Kidney tubule cell (primary cell): ENCODE data around the gene HPS3.

Experiments used
- DNase-seq: peaks from one replicate; pipeline ENCODE4 v3.0.0-alpha.2; 2018; ENCODE audit warnings: low spot score

The HPS3 gene

DNA sequence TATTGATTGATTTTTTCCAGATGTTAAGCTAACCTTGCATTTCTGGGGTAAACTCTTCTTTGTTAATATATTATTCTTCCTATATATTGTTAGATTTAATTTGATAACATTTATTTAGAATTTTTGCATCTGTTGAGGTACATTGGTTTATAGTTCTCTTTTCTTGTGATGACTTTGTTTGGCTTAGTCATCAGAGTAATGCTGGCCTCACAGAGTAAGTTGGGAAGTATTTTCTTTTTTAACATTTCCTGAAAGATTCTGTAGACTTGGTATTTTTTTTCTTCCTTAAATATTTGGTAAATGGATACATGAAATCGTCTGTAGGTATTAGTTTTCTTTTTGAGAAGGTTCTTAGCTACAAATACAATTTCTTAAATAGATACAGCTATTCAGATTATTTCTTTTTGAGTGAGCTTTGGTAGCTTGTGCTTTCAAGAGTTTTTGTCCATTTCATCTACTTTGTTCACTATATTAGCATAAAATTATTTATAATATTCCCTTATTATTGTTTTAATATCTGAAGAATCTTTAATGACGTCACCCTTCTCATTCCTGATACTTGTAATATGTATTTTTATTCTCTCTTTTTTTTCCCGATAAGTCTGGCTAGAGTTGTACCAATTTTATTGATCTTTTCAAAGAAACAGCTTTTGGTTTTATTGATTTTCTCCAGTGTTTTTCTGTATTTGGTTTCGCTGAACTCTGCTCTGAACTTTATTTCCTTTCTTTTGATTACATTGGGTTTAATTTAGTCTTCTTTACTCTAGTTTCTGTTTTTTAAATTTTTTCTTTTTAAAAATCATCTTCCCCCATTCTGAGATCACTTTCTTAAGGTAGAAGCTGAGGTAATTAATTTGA lies 6.5 kb upstream of the HPS3 start:
- peak; percentile 19 for DNase-seq

DNA sequence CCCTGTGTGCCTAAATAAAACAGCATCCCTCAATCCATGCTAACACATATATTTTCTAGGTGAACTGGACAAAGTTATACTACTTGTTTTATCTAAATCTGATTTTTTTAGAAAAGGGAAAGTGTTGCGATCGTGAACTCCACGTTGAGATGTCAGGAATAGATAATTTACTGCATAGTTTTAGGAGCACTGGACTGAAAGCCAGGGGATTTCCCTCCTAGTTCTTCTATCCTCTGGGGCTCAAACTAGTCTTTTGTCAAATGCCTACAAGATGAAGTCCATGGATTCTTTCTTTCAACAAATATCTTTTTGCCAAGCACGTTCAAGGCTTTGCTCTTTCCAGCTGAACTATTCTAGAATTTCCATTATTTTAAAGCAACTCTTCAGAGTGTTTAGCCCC lies 617 bp upstream of the HPS3 start:
- DNase-seq, result peak; percentile 16

DNA sequence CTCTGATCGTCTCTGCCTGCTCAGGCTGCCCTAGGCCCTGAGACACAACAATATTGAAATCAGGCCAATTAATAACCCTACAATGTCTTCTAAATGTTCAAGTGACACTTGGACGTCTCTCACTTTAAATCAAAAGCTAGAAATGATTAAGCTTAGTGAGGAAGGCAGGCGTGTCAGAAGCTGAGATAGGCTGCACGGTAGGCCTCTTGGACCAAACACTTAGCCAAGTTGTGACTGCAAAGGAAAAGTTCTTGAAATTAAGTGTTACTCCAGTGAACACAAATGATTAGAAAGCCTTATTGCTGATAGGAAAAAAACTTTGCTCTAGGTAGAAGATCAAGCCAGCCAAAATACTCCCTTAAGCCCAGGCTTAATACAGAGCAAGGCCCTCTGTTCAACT lies 2.2 kb downstream of the HPS3 start:
- peak; percentile 34 for DNase-seq

DNA sequence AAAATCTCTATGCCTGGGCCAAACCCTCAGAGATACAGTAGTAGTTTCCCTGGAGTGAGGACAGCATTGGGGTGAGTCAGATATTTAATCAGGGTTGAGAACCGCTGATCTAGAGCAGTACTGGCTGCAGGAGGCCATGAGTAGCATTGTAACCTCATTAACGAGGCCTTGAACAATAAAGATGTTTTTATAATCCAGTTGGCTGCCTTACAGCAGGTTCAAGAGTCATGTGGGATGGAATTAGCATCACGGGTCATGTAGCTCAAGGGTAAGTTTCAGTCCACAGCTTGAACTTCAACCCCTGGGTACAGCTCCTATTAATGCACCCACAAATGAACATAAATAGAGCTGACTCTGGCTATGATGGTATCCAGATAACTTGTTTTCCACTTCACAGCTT lies 5.1 kb downstream of the HPS3 start:
- DNase-seq, result peak; percentile 72

DNA sequence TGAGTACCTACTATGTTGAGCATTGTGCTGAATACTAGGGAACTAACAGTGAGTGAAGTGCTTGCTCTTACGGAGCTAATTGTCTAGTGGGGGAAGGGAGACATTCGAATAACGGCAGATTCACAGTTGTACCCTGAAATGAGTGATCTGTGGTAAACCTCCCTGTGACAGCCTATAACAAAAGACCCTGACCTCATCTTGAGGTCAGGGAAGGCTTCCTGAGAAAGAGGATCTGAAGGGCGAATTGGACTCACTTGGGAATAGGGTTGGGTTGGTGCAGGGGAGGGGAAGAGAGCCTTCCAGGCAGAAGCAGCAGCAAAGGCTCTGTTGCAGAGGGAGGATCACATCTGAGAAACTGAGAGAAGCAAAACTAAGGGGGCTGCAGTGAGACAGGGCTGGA lies 13.2 kb downstream of the HPS3 start:
- DNase-seq, result no peak

DNA sequence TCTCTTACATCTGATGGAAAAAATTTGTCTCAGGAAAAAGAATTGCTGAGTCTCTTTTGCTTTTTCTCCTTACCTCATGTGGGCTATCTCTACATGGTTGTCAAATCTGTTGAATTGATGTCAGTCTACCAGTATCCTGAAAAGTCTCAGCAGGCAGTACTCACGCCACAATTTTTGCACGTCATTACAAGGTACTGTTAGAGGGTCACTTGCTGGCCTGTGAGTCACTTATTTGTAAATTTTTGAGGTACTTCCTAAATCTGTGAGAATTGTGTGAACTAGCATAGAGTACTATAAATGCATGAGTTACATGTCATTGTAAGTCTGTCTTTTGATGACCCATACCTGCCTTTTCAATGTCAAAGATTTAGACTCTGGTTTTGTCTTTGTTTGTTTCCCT lies 15.9 kb downstream of the HPS3 start:
- no peak for DNase-seq

DNA sequence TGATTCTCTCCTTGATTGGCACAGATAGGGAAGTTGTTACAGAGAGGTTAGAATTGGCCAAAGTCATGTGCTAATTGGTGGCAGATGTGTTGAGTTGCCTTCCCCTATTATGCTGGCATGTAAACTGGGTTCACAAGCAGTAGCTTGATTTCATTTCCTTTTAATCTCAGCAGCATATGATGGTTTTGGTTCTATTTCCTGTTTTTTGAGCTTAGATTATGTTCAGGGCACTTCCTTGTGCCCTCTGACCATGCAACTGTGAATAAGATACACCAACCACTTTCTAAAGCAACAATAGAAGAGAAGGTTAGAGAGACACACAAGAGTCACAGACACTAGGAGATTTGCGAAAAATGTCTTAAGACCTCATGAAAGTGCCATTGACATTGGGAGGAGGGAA lies 16.5 kb downstream of the HPS3 start:
- DNase-seq, result no peak

DNA sequence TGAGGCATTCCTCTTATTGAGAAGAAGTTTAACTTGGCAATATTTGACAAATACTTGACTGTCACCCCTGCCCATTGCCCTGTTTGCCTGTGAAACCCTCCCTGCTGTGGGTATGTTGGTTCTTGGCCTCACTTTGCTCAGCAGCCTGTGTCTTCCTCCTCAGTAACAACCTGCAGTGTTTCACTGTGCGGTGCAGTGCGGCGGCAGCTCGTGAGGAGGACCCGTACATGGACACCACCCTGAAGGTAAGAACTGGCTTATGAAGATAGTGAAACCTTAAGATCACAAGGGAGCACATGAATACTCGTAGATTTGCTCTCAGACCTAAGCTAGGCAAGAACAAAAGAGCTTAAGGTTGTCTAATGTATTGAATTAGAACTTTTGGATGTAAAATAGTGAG lies 21.0 kb downstream of the HPS3 start:
- DNase-seq, result no peak

DNA sequence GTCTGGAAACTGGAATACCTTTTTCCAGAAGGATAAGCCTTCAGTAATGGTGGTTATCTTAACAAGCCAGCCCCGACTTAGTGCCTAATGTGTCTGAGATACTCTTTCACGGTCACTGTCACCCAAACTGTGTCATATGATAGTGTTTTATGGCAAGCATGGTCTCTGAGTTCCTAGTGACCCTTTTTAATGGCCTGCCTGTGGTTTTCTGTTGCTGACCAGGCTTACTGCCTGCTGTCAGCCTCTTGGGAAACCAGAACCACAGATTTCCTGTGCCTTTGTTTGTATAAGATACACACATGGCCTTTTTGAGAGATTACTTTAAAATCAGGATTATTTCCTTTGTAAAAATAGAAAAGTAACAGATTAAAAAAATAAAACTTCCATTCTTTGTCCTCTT lies 22.4 kb downstream of the HPS3 start:
- peak; percentile 37 for DNase-seq

DNA sequence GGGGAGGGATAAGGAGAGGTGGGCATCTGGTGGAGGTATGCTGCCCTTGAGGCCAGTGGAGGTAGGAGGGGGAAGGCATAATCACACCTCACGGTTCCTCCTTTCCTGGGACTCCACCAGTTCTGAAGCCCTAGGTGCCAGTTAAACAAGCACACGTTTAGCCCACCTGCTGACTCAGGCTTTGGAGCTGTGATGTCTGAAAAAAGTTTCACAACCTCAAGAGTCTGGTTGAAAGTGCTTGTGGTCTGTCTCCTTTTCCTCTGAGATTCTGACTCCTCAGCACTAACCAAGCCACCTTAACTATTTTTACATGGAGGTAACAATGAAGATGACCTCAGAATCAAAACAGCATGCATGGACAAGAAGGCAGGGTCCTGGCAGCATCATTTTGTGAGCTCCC lies 23.0 kb downstream of the HPS3 start:
- peak; percentile 68 for DNase-seq

DNA sequence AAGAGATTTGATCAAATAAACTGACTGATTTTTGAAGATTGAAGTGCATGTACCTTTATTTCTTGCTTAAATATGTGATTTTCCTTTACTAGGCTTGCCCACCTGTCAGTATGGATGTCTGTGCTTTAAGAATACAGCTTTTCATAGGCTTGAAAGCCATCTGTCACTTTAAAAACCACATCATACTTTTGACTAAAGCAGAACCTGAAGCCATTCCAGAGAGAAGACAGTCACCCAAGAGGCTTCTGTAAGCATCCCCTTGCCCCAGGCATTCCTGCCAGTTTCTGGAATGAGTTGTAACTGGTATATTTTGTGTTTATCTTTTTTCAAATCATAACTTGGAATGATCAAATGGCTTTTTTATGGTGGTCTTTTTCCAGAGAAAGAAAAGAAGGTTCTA lies 24.0 kb downstream of the HPS3 start:
- no peak for DNase-seq

DNA sequence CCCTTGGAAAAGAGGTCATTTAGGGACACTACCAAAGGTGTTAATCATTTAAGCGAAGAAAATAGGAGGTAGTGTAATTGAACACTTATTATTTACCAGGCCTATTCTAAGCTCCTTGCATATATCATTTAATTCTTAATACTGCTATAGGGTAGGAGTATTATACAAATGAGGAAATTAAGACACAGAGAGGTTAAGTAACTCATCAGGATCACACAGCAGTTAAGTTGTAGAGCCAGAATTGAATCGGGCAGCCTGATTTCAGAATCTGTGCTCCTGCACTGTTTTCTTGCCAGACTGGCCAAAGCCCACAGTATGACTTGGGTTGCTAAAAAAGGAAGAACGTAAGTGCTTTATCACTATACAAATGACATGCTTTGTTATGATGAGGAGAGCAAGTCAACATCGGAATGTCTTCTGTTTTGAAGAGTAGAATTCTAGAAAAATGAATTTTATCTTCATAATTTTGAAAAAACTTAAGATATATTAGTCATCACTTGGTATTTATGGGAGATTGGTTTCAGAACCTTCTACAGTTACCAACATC lies 31.4 kb downstream of the HPS3 start:
- DNase-seq, result no peak

DNA sequence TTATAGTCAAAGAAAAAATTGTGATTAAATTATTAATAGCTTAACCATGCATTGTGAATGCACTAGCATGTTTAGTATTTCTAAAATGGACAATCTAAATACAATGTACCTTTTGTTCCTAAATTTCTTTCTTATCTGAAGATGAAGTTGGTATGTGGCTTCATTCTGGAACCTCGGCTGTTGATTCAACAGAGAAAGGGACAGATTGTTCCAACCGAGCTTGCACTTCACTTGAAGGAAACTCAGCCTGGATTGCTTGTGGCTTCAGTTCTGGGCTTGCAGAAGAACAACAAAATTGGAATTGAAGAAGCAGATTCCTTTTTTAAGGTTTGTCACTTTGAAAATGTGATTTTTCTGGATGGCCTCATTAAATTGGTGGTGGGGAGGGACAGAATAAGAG lies 32.6 kb downstream of the HPS3 start:
- no peak for DNase-seq

DNA sequence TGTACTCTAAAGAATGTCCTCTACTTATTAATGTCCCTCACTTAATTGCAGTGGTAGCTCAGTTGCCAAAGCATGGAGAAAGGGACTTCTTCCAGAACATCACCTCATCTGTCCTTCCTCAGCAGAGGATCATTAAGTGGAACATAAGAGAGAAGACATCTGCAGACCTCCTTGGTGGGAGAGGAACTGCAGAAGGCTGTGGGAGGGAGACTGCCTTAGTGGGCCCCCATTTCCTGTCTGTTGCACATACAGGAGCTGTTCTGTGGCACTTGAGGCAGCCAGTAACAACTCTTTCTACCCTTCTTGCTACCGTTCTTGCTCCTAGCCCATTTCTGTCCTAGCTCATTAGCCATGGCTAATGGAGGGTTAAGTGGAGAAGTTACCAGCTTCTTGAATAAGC lies 33.6 kb downstream of the HPS3 start:
- no peak for DNase-seq

DNA sequence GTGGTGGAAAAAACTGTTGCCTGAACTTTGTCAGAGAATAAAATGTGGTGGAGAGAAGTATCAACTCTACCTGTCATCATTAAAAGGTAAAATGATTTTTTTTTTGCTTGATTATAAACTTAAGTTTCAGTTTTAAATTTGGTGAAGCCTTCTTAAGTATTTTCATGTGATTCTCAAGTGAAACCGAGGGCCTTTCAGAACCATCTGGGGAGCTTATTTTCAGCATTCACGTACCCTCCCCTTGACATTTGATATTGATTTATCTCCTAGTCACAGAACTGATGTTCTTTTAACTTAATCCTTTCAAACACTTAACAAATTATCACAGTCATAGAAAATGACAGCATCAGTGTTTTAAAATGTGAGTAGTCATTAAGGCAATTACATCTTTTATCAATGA lies 38.5 kb downstream of the HPS3 start:
- no peak for DNase-seq

DNA sequence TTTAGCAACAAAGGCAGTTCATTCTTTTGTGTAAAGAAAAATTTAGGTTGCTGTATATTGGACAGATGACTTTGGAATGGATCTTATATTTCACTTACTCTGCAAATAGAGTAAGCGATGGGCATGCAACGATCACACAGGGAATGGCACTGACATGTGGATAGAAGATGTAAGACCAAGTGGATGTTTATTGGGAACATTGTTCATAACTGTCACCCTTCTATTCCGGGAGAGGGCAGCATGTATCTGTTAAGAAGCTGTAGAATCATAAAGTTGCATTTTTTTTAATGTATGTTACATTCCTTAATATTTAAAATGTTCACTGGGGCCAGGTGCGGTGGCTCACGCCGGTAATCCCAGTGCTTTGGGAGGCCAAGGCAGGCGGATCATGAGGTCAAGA lies 41.2 kb downstream of the HPS3 start:
- DNase-seq, result no peak

DNA sequence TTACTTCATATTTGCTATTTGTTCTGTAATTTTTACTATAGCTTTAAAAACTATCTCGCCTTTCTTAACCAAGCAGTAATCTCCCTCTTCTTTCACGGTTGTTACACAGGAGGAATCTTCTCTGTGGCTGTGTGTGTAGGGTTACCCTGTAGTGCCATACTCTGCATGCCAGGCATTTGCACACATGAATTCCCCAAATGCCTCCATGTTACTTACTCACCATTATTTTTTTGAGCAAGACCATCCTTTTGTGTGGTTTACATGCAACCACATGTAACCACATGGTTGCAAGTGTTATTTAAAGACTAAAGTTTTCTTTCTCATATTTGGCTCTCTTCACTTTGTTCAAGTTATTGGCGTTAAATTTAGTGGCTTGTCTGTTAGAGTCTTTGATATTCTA lies 45.5 kb downstream of the HPS3 start:
- DNase-seq, result peak; percentile 91

DNA sequence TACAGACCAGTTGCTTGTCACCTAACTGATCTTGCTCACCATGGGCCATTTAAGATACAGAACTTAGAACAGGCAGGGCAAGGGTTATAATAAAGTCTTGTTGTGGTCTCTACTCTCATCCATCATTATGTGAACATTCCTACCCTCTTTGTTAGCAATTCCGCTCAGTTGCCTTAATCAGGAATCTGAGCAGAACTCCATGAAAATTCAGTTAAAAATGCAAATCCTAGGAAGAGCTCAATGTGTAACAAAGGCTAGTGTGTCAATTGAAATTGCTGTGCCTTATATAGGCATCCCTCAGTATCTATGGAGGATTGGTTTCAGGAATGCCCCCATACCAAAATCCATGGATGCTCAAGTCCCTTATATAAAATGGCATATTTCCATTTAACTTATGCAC lies 47.7 kb downstream of the HPS3 start:
- no peak for DNase-seq

DNA sequence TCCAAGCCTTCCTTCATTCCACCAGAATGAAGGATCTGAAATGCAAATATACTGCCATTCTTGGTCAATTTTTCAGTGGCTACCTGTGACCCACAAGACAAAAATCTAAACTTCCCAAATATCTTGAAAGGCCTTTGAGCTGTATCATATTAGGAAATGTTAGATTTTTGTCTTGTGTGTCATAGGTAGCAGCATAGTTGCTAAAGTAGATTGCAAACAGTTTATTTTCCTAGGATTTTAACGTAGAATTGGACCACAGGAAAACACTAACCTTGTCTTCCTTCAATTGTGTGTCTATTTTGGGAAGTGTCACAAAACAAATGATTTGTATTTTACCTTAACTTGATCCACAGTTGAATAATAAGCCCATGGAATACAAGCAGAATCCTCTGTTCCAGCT lies 49.8 kb downstream of the HPS3 start:
- peak; percentile 73 for DNase-seq

DNA sequence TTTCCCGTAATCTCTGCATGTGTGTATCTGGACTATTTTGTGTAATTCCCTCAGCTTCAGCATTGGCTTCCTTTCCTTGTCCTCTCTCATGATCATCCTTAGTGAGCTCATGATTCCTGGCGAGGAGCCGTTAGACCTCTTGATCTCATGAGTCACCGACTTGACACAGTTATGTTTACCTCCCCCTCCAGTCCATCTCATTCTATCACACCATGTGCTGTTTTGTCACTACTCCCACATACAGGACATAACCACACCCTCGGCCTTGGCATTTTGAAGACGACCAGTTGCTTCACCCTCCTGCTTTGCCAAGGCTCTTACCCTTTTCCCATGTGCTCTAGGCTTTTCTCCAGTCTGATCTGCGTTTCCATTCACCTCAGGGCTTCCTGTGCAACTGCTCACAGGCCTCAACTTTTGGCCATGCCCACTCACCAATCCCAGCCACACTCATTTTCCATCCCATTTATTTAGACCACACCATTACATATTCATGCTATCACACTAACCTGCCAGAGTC lies 50.7 kb downstream of the HPS3 start:
- DNase-seq, result peak; percentile 98

DNA sequence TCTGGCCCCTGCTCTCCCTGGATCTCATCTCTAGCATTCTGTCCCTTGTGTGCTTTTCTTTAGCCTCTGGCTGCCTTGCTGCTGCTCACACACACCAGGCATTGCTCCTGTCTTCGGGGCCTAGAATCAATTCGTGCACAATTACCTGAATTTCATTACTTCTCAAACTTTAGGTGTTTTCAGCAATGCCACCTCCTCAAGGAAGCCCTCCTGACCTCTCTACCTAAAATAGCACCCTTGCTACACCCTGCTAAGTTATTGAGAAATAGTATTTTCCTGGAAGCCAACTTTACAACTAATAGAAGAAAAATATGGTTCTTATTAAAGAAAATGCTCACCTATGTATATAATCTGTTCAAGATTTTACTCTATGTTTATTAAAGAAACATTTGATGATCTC lies 51.7 kb downstream of the HPS3 start:
- no peak for DNase-seq

DNA sequence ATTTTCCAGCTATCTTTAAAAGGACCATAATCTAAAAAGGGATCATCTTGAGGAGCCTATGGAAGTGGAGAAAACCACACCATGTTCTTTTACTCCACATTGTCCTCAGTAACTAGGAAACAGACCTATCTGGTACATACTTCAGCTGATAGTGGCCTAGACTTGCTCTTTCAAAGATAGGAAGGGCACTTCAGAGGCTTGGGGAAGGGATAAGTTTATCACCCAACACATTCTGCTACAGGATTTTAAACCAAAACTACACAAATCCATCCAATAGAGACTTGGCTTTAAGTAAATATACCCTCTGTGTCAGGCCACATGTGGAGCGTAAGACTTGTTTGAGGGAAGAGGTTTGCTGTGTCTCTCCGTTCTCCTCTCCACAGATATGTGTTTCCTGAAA lies 56.8 kb downstream of the HPS3 start:
- no peak for DNase-seq

DNA sequence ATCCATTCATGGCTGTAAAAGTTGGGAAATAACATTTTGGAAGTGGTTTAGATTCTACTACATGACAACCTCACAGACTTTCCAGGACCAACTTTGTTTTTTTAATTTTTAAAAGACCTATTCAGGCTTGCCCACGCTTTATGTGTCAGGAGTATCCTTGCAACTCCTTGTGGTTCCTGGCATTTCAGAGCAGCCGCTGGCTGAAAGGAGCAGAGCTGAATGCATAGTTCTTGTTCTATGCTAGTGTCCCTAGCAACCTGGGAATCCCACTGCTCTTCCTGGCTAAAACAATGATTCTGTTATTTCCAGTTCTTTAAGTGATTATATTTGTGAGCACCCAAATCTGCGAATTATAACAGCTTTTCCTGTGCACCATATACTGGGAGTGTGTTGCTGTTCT lies 57.3 kb downstream of the HPS3 start:
- DNase-seq, result no peak

DNA sequence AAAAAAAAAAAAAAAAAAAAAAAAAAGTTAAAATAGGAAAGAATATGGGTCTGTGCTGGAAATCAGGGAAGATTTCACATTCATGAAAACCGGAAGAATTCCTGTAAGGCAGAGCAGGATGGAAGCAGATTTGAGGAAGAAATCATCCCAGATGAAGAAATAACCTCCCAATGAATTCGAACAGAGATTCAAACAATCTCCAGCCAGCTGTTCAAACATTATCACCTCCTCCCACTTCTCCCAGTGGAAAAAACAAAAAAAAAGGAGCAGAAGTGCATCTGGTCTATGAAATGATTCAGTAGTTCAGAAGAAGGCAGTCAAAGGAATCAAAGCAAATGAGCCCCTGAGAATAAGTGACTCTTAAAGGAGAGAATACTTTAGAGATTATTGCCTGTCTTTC lies 59.1 kb downstream of the HPS3 start:
- DNase-seq, result no peak
